H1 (cell line): ENCODE data around the gene COL25A1. TPM values are rescaled to one million over a fixed set of nuclear protein-coding genes. Genes with fewer than 3 reads are reported as not detected.

ENCODE experiments used
- NANOG ChIP-seq: IDR thresholded peaks from 2 replicates; pipeline ENCODE4 v1.6.1; 2011; ENCODE audit warnings: low read length, low read depth, mild to moderate bottlenecking, inconsistent platforms; ENCODE audit not compliant: insufficient read depth, poor library complexity, severe bottlenecking
- TBP ChIP-seq: IDR thresholded peaks from 2 replicates; pipeline ENCODE4 v1.6.1; 2011; ENCODE audit warnings: low read depth, low read length, improper control_type of control experiment
- polyA plus RNA-seq, 7 experiments: library from polyadenylated mRNA; depleted of rRNA in 3 of 7; stranded (reverse) in 5 of 7; unstranded in 2 of 7; fragments of >200 nt in 5 of 7; fragments of 200-250 nt in 2 of 7; gene quantifications; 1 replicate in 5 of 7; 2 replicates in 1 of 7; 4 replicates in 1 of 7; pipeline versions ENCODE4 v1.2.1 to v1.2.3, GENCODE V29; 2011 to 2013; ENCODE audit warnings: missing spikeins in 2 of 7, mixed read lengths in 2 of 7
- total RNA-seq: library from RNA; stranded (reverse); fragmentation: NEBNext Ultra II Directional; extraction: Animal tissue kit (Norgen Biotek cat#: 25700); gene quantifications from 2 replicates; pipeline ENCODE4 v1.2.1, GENCODE V29; 2021

Gene COL25A1
- total and polyA plus RNA-seq, 2 of the 8 experiments (the other 6 are each of a cell fraction or from before 2014, with no cell fraction given) = 1.1 to 8.3 TPM

- TF ChIP-seq NANOG = no peak
- TF ChIP-seq TBP = no peak
These were observed 95.4 kb downstream of the COL25A1 start (continued) for GRCh38 chr4:109207061-109207460.
